HG03575 (cell line): Measurements from ENCODE around the gene ATP6V0E1.

Experiments used
- ATAC-seq: cut with Tn5 transposase; IDR thresholded peaks from one replicate; pipeline ENCODE4 v1.9.1; 2021; ENCODE audit not compliant: unreplicated experiment, insufficient number of reproducible peaks, low FRiP score; ENCODE audit errors: extremely low read depth

Gene ATP6V0E1

DNA sequence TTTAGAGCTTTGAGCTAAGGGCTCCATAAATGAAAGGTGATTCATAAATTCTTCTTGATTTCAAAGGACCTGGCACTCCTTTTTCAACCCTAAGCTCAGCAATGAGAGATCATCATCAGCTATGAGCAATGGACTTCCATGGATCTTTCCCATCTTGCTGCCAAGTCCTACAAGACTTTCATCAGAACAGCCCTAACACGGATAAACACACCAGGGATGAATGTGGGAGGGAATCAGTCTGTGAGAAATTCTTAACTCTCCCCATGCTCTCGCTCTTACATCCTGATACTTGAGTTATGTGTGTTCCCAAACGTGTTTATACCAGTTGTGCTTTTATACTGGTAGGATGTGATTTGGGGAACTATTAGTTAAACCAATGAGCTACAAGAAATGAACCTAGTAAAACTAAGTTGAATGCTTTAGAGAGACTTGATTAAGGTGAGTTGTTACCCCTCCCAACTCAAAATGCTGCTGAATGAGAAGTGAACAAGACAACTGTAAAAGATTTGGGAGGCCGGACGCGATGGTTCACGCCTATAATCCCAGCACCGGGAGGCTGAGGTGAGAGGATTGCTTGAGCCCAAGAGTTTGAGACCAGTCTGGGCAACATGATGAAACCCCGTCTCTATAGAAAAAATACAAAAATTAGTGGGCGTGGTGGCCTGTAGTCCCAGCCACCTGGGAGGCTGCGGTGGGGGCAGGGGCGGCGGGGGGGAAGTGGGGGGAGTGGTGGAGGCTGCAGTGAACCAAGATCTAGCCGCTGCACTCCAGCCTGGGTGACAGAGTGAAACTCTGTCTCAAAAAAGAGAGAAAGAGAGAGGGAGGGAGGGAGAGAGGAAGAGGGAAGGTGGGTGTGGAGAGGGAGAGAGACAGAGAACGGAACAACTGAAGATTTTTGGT lies 29.5 kb upstream of the ATP6V0E1 start:
- ATAC-seq = no peak

DNA sequence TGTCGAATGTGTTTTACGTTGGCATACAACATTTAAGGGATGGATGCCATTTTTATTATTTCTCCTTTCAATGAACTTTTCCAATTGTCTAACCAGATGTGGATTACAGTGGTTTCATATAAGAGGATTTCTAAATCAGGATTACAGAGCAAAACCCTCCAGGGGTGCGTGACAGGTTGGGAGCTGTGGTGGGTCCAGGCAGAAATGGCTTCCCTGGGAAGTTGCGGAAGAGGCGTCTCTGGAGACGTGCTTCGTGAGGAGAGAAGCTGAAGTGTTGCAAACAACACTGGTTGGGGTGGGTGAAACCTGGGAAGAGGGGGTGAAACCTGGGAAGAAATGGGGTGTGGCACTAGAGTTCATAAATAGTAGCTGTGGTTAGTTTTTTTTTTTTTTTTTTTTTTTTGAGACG lies 28.8 kb upstream of the ATP6V0E1 start:
- ATAC-seq = no peak

DNA sequence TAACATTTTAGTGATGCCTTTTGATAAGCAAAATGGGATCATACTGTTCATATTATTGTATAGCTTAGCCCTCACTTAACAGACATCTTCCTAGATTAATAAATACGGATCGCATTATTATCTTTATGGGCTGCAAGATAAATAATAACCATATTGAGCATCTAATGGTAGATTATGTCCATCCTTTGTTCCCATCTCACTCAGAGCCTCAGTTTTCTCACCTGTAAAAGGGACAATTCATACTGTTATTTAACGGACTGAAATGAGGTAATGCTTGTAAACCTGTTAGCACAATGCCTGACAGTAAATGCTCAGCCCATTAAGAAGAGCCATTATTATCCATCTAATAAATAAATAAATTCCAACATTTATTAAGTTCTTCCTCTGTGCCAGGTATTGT lies 27.3 kb upstream of the ATP6V0E1 start:
- ATAC-seq = no peak

DNA sequence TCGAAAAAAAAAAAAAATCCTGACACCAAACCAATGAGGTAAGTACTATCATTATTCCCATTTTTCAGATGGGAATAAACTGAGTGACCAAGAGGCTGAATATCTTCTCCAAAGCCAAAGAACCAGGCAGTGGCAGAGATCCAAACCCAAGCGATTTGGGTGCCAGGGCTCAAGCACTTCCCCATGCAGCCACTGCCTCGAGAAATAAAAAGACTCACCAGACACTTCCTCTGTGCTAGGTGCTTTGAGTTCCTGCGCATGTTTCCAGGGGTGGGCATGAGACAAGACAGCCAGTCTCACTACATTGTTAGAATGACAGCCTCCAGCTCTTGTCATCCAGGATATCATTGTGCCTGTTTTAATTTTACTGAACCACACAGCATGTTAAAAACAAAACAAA lies 26.6 kb upstream of the ATP6V0E1 start:
- no peak for ATAC-seq

DNA sequence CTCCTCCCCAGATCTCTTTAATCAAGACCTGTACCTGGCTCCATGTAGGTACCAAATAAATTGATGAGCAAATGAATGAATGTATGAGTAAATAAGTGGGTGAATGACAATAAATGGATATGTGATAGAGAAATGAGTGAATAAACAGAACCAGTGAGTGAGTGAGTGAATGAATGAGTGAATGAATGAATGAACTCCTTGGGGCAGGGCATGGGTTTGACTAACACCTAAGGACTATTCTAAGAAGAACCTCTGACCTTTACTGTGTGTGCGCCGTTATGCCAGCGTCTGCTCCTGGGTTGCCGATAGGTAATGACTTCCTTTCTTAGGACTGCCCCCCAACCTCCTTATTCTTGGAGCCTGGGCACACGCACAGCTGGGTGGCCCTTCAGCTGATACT lies 26.1 kb upstream of the ATP6V0E1 start:
- ATAC-seq = no peak

DNA sequence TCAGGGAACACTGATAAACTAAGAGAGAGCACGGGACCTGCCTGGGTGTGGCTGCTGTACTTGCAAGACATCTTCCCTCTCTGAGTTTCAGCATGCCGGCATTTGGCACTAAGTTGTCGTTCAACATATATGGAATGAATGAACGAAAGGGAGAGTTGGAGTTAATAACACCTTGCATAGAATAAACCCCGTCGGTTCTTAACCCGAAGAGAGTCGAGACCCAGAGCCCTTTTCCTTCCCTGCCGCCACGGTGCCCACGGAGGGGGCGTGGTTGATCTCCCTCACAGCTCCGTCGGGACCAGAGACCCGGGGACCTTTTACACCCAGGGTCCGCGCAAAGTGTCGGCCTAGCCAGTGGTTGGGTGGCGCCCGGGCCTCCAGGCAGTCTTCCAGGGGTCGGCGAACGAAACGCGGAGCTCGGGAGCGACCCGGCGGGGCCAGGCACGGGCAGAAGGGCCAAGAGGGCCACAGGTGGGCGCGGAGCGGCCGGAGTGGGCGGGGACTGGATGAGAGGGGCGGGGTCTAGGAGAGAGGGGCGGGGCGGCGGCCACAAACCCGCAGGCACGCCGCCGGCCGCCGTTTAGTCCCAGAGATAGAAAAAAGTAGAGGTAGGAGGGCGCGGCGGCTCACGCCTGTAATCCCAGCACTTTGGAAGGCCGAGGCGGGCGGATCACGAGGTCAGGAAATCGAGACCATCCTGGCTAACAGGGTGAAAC lies 25.1 kb upstream of the ATP6V0E1 start:
- no peak for ATAC-seq

DNA sequence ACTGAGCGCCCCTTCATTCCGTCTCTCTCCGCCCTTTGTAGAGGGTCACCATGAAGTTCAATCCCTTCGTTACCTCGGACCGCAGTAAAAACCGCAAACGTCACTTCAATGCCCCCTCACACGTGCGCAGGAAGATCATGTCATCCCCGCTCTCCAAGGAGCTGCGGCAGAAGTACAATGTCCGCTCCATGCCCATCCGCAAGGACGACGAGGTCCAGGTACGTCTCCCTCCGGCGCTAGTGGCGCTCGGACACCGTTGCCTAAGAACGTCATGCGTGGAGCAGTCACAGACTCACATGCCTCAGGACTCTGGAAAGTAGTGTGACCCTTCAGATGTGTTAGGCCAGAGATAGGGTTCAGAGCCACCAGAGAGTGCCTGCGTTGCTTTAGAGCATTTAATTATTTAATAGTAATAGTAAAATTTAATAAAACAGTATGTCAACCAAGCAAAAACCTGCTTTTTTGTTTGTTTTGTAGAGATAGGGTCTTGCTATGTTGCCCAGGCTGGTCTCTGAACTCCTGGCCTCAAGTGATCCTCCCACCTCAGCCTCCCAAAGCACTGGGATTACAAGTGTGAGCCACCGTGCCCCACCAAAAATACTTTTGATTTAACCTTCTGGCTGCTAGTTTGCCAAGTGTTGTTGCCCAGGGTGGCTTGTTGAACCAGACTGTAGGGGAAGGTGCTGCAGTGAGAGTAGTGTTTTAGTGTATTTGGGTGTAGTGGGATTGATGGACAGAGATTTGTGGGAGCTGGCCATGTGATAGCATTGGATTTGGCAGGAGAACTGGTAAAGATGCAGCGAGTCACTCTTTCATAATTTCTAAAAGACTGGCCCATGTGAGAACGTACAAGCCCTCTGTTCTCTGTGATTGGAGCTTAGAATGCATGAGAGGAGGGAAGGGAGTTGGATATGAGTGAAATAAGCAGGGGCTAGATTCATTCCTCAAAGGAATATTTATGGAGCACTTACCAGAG lies 23.5 kb upstream of the ATP6V0E1 start:
- no peak for ATAC-seq

DNA sequence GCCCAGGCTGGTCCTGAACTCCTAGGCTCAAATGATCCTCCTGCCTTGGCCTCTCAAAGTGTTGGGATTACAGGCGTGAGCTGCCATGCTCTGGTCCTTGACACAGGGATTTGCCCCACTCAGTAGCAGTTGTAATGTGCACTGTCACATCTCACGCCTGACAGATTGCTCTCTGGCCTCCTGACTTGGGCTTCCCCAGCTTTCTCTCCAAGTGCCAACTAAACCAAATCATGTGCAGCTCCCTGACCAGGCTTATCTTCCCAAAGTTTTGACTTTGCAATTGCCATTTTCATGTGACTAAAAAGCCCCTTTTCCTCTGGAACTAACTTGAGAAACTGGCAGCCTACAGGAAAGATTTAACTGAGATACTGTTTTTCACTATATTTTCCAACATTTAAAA lies 13.7 kb upstream of the ATP6V0E1 start:
- no peak for ATAC-seq

DNA sequence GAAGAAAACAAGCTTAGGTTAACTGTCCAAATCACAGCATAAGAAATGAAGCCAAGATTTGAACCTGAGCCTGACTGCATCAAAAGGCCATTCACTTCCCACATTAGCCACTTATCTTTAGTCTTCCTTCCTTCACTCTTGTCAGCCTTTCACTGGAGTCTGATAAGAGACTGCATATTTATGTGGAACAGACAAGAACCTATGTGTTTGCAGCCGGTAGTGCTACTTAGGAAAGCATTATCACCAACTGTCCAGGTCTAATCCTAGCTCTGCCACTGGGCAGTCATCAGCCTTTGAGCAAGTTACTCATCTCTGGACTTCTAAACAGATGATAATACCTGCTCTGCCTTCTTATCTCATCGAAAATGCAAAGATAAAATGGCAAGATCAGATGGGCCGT lies 12.1 kb upstream of the ATP6V0E1 start:
- no peak for ATAC-seq

DNA sequence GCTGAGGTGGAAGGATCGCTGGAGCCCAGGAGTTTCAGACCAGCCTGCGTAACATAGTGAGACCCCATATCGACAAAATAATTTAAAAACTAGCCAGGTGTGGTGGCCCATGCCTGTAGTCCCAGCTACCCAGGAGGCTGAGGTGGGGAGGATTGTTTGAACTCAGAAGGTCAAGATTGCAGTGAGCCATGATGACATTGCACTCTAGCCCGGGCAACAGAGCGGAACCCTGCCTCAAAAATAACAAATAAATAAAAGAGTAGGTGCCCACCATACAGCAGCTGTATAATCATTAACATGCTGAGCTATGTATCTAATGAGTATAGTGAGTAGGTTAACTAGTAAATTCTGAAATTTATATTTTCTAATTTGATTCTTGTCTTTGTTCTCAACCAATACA lies 11.0 kb upstream of the ATP6V0E1 start:
- ATAC-seq = no peak

DNA sequence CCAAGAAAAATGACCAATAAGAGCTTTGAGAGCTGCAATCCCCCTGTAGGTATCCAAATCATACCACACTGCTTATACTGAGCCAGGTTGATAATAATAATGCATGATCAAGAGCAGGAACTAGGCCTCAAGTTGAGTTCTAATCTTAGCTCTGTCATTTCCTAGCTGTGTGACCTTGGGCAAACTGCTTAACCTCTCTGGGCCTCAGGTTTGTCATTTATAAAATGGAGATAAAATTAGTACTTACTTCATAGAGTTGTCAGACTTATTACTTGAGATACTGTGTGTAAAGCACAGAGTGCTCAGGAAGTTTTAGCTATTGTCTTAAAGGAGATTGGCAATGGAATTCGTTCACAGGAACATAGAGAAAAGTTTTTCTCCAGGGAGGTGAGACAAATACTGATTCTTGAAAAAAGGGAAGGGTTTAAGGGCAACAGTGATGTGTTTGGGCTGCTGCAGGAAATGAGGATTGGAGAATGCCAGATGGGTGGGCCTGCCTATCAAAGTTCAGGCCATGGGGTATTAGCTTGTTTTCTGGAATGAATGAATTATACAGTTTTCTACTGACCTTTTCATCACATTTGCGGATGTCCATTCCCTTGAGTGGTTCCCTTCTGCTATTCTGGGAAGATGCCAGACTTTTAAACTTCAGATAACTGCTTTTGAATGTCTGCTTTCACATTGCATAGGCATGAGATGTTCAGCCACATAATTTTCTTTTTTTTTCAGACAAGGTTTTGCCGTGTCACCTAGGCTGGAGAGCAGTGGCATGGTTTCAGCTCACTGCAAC lies 10.2 kb upstream of the ATP6V0E1 start:
- ATAC-seq = no peak

DNA sequence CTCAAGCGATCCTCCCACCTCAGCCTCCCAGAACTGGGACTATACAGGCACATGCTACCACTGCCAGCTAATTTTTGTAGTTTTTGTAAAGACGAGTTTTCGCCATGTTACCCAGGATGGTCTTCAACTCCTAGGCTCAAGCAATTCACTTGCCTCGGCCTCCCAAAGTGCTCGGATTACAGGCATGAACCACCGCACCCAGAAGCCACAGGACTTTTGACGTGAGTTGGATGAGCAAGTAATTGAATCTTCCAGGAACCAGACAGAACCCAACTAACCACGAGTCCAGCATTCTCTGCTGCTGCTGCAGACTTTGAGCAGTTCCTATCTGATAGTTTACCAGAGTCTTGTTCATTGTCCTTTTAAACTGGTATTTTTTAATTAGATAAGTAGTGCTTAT lies 9.6 kb upstream of the ATP6V0E1 start:
- no peak for ATAC-seq

DNA sequence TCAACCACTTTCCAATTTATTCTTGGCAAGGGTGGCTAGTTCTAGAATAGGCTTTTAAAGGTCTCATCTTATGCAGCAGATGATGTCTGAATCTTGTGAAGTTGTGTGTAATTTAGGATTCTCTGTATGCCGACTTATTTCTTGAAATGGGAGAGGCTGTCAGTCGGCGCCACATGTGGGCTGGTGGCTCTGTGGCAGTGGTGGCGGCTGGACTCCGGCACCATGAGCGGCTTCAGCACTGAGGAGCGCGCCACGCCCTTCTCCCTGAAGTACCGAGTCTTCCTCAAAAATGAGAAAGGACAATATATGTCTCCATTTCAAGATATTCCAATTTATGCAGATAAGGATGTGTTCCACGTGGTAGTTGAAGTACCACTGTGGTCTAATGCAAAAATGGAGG lies 8.3 kb upstream of the ATP6V0E1 start:
- ATAC-seq = no peak

DNA sequence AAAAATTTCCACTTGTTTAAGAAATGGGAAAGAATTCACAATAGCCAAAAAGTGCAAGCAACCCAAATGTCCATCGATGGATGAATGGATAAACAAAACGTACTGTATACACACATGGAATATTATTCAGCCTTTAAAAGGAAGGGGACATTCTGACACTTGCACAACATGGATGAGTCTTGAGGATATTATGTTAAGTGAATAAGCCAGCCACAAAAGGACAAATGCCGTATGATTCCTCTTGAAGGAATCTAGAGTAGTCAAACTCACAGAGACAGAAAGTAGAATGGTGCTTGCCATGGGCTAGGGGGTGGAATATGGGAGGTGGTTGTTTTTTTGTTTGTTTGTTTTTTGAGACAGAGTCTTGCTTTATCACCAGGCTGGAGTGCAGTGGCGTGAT lies 3.8 kb upstream of the ATP6V0E1 start:
- no peak for ATAC-seq

DNA sequence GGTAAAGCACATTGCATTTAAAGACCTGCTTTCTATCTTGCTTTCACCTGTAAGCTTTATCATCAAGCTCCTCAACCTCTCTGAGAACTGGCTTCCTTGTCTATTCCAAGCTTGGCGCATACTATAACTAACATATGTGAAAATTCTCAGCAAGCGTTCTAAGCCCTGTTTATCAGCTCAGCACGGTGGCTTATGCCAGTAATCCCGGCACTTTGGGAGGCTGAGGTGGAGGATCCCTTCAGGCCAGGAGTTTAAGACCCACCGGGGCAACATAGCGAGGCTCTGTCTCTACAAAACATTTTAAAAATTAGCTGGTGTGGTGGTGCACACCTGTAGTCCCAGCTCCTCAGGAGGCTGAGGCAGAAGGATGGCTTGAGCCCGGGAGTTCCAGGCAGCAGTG lies 1.6 kb upstream of the ATP6V0E1 start:
- no peak for ATAC-seq

DNA sequence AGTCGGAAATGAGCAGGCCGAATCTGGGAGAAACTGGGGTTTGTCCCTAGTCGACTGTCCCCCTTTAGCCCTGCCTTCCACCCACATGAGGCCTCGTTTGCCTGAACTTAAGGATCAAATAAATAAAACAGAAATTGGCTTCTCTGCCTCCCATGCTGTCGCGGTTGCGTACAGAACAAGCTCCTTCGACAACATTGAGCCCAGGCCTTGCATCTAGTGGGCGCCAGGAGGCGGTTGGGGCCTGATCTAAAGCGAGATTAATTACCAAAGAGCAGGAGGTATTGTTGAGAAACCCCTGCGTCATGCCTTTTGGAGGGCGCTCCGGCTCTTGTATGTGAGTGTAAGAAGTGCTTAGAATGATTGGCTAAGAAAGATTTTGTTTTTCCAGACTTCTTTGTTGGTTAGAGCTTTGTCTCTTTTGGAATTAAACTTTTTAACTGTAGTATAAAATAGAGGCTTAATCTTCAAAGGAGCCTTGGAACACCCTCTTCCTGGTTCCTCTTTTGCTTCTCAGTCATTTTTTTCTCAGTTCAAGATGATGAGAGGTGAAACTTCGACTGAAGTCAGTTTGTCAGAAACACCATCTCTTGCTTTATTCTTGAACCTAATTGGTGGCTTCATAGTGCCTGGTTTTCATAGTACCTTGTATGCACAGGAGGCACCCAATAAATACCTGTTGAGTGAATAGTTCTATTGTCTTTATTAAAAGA lies 828 bp downstream of the ATP6V0E1 start:
- no peak for ATAC-seq

DNA sequence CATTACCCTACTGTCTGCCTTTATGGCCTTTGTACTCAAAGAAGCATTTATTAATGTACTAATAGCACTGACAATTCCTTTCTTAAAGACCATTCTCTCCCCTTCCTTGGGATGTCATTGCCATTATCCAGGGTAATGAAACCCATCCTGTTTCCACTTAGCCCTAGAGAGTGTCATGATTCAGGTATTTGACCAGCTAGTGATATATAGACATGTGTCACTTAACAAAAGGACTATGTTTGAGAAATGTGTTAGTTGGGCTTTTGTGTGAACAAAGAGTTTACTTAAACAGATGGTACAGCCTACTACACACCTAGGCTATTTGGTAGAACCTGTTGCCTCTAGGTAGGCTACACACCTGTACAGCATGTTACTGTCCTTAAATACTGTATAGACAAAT lies 2.0 kb downstream of the ATP6V0E1 start:
- no peak for ATAC-seq

DNA sequence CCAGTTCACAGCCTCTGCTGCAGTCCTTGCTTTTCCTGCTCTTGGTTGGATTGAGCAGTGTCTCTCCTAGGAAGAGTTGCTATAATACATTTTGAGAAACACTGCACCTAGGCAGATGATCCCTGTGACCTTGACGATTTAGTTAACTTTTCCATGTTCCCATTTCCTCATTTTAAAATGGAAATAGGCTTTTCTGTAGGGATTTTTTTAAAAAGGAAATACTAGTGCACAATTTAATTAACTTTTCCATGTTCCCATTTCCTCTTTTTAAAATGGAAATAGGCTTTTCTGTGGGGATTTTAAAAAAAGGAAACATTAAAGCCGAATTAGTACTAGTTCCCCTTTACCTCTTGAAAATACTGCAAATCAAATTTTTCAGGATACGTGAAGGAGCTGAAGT lies 4.7 kb downstream of the ATP6V0E1 start:
- no peak for ATAC-seq
